Calu3 (cell line): ENCODE measurements around the gene NR3C1. TPM values are rescaled to one million over a fixed set of nuclear protein-coding genes. Genes with fewer than 3 reads are reported as not detected.

Experiments
- BruUV-seq: library from RNA; stranded (reverse); fragments of 400-500 nt; replicated peaks from 2 replicates; lab custom pipeline; 2021; lab: Mats Ljungman, UMichigan
- CTCF ChIA-PET: fragments of 300-600 bp; sonication (Branson Sonifier 250); formaldehyde crosslinking; loops from one replicate; lab custom pipeline; 2022; ENCODE audit warnings: antibody characterized with exemption; lab: Charles Lee
- DNase-seq: peaks from one replicate; pipeline ENCODE4 v3.0.0; 2022
- H3K27ac Mint-ChIP-seq: one replicate; pipeline ENCODE4 v1.8.0; 2022; ENCODE audit warnings: mixed read lengths; ENCODE audit not compliant: unreplicated experiment
- H3K27me3 Mint-ChIP-seq: one replicate; pipeline ENCODE4 v1.8.0; 2022; ENCODE audit warnings: mixed read lengths; ENCODE audit not compliant: unreplicated experiment
- H3K36me3 Mint-ChIP-seq: one replicate; pipeline ENCODE4 v1.8.0; 2022; ENCODE audit warnings: mild to moderate bottlenecking, moderate library complexity, mixed read lengths; ENCODE audit not compliant: insufficient read depth, unreplicated experiment
- H3K4me1 Mint-ChIP-seq: one replicate; pipeline ENCODE4 v1.8.0; 2022; ENCODE audit warnings: mild to moderate bottlenecking, low read depth, mixed read lengths; ENCODE audit not compliant: unreplicated experiment
- H3K4me3 Mint-ChIP-seq: one replicate; pipeline ENCODE4 v1.8.0; 2022; ENCODE audit warnings: mild to moderate bottlenecking, low read depth, moderate library complexity, mixed read lengths; ENCODE audit not compliant: unreplicated experiment
- H3K9me3 Mint-ChIP-seq: one replicate; pipeline ENCODE4 v1.8.0; 2022; ENCODE audit warnings: low read depth, mixed read lengths; ENCODE audit not compliant: unreplicated experiment
- CTCF ChIP-seq: fragments of 200-600 bp; IDR thresholded peaks from one replicate; pipeline ENCODE4 v1.8.0; 2022; ENCODE audit warnings: antibody characterized with exemption; ENCODE audit not compliant: unreplicated experiment
- intact Hi-C: fragments of 100-400 bp; cut with micrococcal nuclease; formaldehyde crosslinking; loops from one replicate; pipeline ENCODE4 v1.10.0; 2022; ENCODE audit not compliant: unreplicated experiment
- total RNA-seq: library from RNA; stranded (reverse); gene quantifications from 2 replicates; pipeline ENCODE4 v1.2.3, GENCODE V29; 2022

The NR3C1 gene
- total RNA-seq, 1 experiment from 2014 or later: 63.1 TPM

- Mint-ChIP-seq H3K27me3 (no peaks in the 10 kb centered on the region), H3K27ac (no peak overlapping the region), H3K9me3 (peaks cover 6% of the 10 kb centered on the region), H3K36me3 (peaks cover 25% of the 10 kb centered on the region), H3K4me3 (no peak overlapping the region), H3K4me1 (peaks cover 14% of the 10 kb centered on the region)
- intact Hi-C loops: loop anchor here (5.0 kb wide), 1 partner anchor 92 kb away; no protein-coding TSS in a partner anchor
- CTCF ChIA-PET: no interaction called here
- TF ChIP-seq CTCF: no peak
- DNase-seq: no peak
- no TSS peak for BruUV-seq
These were observed 98.5 kb downstream of the NR3C1 start for GRCh38 chr5:143304836-143305475.

- BruUV-seq: no TSS peak
- Mint-ChIP-seq H3K36me3 (peaks cover 13% of the 10 kb centered on the region), H3K9me3 (peaks cover 6% of the 10 kb centered on the region), H3K4me3 (no peak overlapping the region), H3K27ac (peak overlapping the region; percentile 23), H3K27me3 (no peaks in the 10 kb centered on the region), H3K4me1 (peaks cover 14% of the 10 kb centered on the region)
- DNase-seq: no peak
- intact Hi-C loops: loop anchor here (5.0 kb wide), 1 partner anchor 95 kb away; no protein-coding TSS in a partner anchor
- no peak for TF ChIP-seq CTCF
- CTCF ChIA-PET: interaction anchor here (0.8 to 1.6 kb wide), 2 partner anchors 11 to 131 kb away, joined by 3 to 5 read pairs; no protein-coding TSS in a partner anchor
These were observed 101.0 kb downstream of the NR3C1 start for GRCh38 chr5:143302341-143303045.

GRCh38 chr5:143297756-143298155 lies 105.7 kb downstream of the NR3C1 start:
- Mint-ChIP-seq H3K27me3 (no peaks in the 10 kb centered on the region), H3K9me3 (no peaks in the 10 kb centered on the region), H3K4me3 (no peak overlapping the region), H3K4me1 (peaks cover 9% of the 10 kb centered on the region), H3K27ac (no peak overlapping the region), H3K36me3 (peaks cover 23% of the 10 kb centered on the region)
- no TSS peak for BruUV-seq
- intact Hi-C loops: no loop called here
- DNase-seq: no peak
- no peak for TF ChIP-seq CTCF
- CTCF ChIA-PET: no interaction called here

GRCh38 chr5:143290125-143290524 lies 113.4 kb downstream of the NR3C1 start:
- TF ChIP-seq CTCF: no peak
- DNase-seq: no peak
- Mint-ChIP-seq H3K4me1 (no peaks in the 10 kb centered on the region), H3K27me3 (no peaks in the 10 kb centered on the region), H3K4me3 (no peak overlapping the region), H3K36me3 (peaks cover 23% of the 10 kb centered on the region), H3K27ac (no peak overlapping the region), H3K9me3 (no peaks in the 10 kb centered on the region)
- no TSS peak for BruUV-seq
- CTCF ChIA-PET: no interaction called here
- intact Hi-C loops: no loop called here
